HL-60 (cell line): ENCODE data around the gene SORCS2.

Experiments
- GABPA ChIP-seq: IDR thresholded peaks from 2 replicates; pipeline ENCODE4 v1.6.1; 2012; ENCODE audit warnings: low read depth
- POLR2AphosphoS5 ChIP-seq: IDR thresholded peaks from 2 replicates; pipeline ENCODE4 v1.6.1; 2012; ENCODE audit warnings: low read depth
- REST ChIP-seq: IDR thresholded peaks from 2 replicates; pipeline ENCODE4 v1.6.1; 2012; ENCODE audit warnings: low read depth; ENCODE audit not compliant: insufficient replicate concordance
- TF ChIP-seq, protein P1 (sequence below): IDR thresholded peaks from one replicate; pipeline ENCODE4 v1.5.1; 2011; ENCODE audit warnings: low read length, control low read depth, inconsistent platforms; ENCODE audit not compliant: insufficient read depth

- TF ChIP-seq, protein P1, sequence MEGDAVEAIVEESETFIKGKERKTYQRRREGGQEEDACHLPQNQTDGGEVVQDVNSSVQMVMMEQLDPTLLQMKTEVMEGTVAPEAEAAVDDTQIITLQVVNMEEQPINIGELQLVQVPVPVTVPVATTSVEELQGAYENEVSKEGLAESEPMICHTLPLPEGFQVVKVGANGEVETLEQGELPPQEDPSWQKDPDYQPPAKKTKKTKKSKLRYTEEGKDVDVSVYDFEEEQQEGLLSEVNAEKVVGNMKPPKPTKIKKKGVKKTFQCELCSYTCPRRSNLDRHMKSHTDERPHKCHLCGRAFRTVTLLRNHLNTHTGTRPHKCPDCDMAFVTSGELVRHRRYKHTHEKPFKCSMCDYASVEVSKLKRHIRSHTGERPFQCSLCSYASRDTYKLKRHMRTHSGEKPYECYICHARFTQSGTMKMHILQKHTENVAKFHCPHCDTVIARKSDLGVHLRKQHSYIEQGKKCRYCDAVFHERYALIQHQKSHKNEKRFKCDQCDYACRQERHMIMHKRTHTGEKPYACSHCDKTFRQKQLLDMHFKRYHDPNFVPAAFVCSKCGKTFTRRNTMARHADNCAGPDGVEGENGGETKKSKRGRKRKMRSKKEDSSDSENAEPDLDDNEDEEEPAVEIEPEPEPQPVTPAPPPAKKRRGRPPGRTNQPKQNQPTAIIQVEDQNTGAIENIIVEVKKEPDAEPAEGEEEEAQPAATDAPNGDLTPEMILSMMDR: no peak
- TF ChIP-seq POLR2AphosphoS5: no peak
- no peak for TF ChIP-seq GABPA
- no peak for TF ChIP-seq REST
Measured at GRCh38 chr4:7747062-7747385, 554.7 kb downstream of the SORCS2 start.
